A673 (cell line): ENCODE data around the gene BCL2L1.

ENCODE experiments used
- EZH2 ChIP-seq: fragments of 200-600 bp; sonication (generic); IDR thresholded peaks from 2 replicates; pipeline ENCODE4 v1.6.1; 2017; ENCODE audit warnings: borderline replicate concordance, low read depth, mild to moderate bottlenecking, mixed read lengths, antibody characterized with exemption, low read length; ENCODE audit not compliant: poor library complexity, severe bottlenecking
- TF ChIP-seq, protein P1 (sequence below): fragments of 300-800, 200-600 bp; sonication (generic); conservative IDR thresholded peaks from 2 replicates; pipeline ENCODE4 v1.5.1; 2017; ENCODE audit warnings: low read depth, mild to moderate bottlenecking, antibody characterized with exemption, low read length, moderate library complexity, mixed read lengths

DNA sequence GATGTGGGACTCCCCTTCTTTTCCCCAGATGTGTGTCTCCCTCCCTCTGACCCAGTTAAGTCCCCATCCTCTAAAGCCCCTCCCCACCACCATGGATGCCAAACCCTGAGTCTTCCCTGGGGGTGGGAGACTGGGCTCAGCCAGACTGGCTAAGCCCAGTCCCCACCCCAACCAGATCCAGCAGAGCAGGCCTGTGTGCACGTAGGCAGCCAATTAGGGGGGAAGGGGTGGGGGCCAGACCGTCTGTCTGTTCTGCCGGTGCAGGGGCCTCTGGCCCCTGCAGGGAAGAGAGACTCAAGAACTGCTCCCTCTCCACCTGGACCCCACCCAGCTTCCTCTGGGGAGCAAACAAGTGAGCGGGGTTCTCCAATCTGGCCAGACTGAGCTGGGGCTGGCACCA lies 84.4 kb downstream of the BCL2L1 start:
- TF ChIP-seq EZH2, result no peak
- TF ChIP-seq, protein P1, sequence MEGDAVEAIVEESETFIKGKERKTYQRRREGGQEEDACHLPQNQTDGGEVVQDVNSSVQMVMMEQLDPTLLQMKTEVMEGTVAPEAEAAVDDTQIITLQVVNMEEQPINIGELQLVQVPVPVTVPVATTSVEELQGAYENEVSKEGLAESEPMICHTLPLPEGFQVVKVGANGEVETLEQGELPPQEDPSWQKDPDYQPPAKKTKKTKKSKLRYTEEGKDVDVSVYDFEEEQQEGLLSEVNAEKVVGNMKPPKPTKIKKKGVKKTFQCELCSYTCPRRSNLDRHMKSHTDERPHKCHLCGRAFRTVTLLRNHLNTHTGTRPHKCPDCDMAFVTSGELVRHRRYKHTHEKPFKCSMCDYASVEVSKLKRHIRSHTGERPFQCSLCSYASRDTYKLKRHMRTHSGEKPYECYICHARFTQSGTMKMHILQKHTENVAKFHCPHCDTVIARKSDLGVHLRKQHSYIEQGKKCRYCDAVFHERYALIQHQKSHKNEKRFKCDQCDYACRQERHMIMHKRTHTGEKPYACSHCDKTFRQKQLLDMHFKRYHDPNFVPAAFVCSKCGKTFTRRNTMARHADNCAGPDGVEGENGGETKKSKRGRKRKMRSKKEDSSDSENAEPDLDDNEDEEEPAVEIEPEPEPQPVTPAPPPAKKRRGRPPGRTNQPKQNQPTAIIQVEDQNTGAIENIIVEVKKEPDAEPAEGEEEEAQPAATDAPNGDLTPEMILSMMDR, result no peak
